GM19035 (cell line): ENCODE measurements around the gene NOP56.
A peak's percentile ranks its signal among the peaks of the same experiment; 100 is the strongest.

Experiments
- ATAC-seq: cut with Tn5 transposase; IDR thresholded peaks from one replicate; pipeline ENCODE4 v1.9.1; 2021; ENCODE audit not compliant: unreplicated experiment

Gene NOP56

DNA sequence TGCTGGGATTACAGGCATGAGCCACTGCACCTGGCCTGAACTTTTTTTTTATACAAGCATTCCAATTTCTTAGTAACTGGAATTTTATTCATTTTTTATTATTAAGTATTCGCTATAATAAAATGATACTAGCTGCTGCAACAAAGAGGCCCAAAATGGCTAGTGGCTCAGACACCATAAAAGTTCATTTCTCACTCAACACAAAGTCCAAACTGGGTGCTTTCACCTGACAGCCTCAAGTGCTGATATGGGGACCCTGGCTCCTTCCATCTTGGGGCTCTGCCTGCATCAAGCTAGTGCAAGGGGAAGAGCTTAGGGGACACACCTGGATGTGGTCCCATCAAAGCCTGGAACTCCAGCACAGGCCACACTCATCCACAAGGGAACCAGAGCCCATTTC, 12.2 kb upstream of the NOP56 start:
- ATAC-seq: no peak

DNA sequence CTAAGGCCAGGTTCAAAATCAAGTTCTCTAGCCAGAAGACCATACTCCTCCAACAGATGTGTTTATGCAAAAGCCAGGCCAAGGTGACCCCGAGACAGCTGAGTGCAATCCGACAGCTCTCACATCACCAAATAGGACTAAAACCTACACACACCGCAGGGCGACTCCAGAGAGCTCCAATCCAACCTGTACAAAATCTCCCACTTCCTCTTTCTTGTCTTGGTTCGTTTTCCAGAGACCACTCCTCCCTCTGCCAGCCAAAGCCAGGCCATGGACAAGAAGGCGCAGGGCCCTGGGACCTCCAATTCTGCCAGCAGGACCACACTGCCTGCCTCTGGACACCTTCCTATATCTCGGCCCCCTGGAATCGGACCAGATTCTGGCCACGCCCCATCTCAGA, 11.5 kb upstream of the NOP56 start:
- no peak for ATAC-seq

DNA sequence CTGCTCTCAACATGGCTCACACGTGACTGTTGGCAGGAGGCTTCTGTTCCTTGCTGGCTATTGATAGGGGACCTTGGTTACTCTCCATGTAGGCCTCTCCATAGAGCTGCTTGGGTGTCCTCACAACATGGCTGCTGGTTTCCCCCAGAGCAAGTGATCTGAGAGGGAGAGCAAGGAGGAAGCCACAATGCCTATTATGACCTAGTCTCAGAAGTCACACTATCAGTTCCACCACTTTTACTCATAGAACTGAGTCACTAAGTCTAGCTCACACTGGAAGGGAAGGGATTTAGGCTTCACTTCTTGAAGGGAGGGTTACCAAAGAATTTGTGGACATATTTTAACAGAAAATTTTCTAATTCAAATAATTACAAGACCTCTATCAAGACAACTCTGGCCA, 8.7 kb upstream of the NOP56 start:
- no peak for ATAC-seq

DNA sequence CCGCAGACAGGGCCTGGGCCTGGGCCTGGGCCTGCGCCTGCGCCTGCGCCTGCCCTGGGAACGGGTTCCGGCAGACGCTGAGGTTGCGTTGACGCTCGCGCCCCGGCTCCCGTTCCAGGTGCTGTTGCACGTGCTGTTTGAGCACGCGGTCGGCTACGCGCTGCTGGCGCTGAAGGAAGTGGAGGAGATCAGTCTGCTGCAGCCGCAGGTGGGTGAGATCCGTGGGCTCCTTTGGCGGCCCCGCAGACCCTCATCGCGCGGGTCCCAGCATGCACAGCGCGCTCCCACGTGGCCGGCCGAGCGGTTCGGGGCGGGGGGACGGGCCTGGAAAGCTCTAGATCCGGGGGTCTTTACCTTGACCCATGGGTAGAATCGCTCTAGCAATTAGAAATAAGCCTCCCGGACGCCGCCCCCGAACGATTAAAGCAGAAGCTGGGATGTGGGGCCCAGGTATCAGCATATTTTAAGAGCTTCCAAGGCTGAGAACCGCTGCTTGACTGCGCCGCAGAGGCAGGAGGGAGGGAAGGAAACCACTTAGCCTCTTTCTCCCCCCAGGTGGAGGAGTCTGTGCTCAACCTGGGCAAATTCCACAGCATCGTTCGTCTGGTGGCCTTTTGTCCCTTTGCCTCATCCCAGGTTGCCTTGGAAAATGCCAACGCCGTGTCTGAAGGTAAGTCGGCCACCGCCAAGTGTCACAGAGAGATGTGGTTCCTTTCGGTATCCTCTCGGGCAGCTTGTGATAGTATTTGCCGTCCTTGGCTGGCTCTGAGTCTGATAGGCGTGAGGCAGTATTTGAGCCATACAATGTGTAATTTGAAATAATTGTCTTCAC, 508 bp downstream of the NOP56 start:
- peak; percentile 44 for ATAC-seq

DNA sequence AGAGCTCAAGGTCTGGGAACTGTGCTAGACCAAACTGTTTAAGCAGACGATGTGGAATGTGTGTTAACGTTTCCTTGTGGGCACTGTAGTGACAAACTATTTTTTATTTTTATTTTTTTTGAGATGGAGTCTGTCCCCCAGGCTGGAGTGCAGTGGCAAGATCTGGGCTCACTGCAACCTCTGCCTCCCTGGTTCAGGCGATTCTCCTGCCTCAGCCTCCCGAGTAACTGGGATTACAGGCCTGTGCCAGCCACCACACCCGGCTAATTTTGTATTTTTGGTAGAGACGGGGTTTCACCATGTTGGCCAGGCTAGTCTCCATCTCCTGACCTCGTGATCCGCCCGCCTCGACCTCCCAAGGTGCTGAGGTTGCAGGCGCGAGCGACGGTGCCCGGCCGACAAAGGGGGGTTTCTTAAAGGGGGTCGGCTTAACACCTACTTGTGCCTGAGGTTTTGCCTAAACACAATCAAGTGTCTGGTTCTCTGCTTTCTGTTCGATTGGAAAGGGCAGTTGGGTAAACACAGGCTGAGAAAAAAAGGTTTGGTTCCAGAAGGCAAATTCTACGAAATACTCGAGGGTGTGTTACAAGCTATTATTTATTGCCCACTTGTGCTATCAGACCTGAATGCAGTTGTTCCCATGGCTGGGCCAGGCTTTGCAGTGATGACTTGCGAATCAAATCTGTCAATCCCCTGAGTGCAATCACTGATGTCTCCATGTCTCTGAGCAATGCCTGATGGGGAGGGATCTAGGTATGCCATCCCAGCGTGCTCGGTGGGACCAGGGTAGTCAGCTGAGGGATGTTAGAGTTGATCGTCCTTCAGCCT, 1.3 kb downstream of the NOP56 start:
- ATAC-seq: no peak

DNA sequence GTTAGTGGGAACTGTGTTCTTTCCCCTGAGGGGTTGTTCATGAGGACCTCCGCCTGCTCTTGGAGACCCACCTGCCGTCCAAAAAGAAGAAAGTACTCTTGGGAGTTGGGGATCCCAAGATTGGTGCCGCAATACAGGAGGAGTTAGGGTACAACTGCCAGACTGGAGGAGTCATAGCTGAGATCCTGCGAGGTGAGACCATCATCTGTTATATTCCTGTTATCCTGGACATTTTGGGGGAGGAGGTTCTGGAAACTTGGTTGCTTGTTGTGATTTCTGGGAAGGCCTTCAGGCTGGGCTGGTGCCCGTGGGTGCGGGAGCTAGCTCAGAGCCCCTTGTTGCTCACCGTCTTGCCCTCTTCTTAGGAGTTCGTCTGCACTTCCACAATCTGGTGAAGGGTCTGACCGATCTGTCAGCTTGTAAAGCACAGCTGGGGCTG, 2.0 kb downstream of the NOP56 start:
- no peak for ATAC-seq

DNA sequence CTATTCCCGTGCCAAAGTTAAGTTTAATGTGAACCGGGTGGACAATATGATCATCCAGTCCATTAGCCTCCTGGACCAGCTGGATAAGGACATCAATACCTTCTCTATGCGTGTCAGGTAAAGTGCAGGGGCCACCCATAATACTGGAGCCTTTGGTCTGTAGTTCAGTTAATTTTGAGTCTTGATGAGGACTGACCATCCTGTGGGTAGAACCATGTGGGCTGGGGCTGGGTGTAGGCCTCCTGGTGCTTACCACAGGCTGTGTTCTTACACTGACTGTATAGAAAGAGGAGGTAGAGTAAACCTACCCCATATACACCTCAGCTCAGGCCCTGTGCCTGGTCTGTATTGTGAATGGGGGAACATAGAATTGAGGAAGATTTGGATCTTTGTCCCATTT, 2.4 kb downstream of the NOP56 start:
- no peak for ATAC-seq

DNA sequence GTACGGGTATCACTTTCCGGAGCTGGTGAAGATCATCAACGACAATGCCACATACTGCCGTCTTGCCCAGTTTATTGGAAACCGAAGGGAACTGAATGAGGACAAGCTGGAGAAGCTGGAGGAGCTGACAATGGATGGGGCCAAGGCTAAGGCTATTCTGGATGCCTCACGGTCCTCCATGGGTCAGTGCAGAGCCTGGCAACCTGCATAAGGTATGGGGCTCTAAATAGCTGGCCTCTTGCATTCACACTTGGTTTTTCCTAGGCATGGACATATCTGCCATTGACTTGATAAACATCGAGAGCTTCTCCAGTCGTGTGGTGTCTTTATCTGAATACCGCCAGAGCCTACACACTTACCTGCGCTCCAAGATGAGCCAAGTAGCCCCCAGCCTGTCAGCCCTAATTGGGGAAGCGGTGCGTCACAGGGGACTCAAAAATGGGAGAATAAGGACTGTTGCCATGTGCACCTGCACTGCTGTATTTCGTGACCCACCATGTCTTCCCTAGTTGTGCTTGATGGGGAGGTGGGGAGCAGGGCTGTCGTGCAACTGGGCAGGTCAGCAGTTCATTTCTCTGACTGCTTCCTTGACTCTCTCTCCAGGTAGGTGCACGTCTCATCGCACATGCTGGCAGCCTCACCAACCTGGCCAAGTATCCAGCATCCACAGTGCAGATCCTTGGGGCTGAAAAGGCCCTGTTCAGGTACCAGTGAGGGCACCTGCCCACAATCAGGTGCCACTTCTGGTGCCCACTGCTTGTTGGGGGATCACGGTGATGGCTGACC, 3.1 kb downstream of the NOP56 start:
- no peak for ATAC-seq

DNA sequence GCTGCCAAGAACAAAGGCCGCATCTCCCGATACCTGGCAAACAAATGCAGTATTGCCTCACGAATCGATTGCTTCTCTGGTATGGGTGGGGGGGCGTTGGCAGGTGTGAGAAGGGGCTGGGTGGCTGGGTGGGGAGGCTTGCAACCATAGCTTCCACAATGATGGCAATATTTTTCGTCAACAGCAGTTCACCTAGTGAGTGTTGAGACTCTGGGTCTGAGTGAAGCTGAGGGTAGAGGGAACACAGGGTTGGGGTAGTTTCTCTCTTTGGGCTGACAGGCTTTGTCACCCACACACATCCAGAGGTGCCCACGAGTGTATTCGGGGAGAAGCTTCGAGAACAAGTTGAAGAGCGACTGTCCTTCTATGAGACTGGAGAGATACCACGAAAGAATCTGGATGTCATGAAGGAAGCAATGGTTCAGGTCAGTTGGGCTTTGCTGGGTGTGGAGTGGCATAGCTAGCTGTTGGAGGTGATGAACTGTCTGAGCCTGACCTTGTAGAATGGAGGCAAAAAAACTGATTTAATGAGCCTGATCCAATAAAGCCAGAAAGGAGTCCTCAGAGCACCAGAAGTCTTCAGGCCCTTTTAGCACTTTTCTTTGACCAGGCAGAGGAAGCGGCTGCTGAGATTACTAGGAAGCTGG, 4.2 kb downstream of the NOP56 start:
- no peak for ATAC-seq

DNA sequence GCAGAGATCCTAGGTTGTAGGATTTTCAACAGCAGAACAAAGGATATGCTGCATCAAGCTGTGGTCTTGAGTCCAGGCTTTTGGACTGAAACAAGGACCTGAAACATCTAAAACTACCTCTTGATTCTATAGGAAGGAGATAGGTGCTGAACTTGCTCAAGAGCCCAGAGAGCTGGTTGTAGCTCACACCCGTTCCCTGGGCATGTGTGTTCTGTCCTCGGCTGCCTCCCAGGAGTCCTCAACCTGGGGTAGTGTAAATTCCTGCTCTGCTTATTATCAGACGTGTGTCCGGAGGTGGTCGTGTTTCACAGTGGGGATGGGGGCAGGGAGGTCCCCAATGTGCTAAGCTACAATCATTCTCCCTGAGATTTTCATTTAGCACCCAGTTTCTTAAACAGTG, 4.8 kb downstream of the NOP56 start:
- no peak for ATAC-seq

DNA sequence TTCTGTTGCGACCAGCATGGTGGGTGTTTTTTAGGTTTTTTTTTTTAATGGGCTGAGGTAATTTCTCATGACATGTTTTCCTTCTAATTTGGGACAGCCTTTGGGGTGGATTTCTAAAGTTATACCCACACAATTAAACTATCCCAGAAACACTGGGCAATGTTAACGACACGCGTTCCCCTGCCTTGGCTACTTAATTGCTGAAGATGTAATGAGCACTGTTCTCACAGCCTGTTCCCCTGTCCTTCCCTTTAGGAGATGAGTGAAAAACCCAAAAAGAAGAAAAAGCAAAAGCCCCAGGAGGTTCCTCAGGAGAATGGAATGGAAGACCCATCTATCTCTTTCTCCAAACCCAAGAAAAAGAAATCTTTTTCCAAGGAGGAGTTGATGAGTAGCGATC, 5.2 kb downstream of the NOP56 start:
- no peak for ATAC-seq

DNA sequence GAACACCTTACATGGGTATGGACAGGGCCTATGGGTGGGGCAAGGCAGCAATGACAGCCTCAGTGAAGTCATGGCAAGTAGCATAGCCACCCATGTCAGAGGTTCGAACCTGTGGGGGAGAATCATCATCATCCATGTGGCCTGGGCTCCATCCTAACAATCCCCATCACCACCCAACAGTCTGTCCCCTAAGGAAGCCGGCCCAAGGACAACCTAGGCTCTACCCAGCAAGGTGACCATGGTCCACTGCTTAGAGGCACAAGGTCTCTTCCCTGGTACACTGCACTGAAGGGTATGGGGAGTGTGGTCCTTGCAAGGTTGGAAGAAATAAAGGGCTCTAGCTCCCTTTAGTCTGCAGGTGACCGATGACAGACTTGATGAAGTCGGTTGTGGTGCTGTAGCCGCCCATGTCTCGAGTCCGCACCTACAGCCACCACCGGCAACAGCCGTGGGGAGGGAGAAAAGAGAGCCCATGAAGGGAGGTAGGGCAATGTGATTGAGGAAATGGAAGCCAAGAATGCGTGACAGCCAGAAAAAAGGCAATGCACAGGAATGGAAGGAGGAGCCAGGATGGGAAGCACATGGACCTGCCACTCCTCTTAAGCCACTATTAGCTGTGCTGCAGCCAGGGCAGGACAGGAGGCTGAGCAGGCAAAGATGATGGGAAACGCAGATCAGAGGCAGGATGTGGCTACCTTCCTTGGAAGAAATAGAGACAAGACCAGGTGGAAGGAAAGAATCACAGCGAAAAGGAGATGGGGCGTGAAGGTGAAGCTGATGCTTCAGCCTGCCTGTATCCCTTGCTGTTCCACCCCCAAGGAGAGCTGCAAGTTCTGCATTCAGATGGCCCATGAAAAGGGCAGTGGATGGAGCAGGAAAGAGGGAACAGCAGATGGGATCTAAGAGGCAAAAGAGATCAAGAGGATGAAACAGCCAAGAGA, 6.3 kb downstream of the NOP56 start:
- ATAC-seq: no peak

DNA sequence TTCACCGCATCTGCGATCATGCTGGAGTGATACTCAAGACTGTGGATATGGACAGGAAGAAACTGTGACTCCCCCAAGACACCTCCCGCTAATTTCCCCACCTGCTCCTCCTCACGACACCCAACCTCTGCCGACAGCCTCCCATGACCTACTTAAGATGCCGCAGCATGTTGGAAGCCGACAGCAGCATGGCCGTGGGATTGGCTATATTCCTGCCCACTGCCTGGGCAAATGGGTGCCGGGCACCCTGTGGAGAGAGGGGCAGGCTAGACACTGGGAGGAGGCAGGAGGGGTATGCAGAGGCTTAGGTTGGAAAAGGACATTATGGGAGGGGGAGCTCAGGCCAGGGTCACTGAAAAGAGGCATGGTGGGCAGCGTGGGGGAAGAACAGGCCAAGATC, 7.1 kb downstream of the NOP56 start:
- ATAC-seq: no peak

DNA sequence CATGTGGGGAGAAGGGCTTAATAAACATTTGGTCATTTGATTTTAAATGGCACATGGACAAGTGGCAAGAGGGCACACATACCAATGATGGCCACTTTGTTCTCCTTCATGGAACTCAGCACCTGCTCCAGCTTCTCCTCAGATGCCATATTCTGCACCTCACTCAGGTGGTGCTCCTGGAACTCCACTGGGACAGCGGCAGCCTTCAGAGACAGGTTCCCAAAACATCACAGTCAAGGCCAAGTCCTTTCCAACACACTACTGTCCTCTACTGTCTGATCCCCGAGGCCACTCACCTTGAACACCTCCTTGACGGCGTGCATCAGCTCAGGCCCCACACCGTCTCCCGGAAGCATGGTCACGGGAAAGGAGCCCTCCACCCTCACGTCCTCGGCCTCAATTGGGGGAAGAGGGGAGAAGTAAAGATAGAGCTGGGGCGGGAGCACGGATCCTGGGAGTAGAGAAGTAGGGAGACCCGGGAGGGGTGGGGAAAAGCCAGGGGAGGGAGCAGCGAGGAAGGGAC, 11.0 kb downstream of the NOP56 start:
- ATAC-seq: no peak

DNA sequence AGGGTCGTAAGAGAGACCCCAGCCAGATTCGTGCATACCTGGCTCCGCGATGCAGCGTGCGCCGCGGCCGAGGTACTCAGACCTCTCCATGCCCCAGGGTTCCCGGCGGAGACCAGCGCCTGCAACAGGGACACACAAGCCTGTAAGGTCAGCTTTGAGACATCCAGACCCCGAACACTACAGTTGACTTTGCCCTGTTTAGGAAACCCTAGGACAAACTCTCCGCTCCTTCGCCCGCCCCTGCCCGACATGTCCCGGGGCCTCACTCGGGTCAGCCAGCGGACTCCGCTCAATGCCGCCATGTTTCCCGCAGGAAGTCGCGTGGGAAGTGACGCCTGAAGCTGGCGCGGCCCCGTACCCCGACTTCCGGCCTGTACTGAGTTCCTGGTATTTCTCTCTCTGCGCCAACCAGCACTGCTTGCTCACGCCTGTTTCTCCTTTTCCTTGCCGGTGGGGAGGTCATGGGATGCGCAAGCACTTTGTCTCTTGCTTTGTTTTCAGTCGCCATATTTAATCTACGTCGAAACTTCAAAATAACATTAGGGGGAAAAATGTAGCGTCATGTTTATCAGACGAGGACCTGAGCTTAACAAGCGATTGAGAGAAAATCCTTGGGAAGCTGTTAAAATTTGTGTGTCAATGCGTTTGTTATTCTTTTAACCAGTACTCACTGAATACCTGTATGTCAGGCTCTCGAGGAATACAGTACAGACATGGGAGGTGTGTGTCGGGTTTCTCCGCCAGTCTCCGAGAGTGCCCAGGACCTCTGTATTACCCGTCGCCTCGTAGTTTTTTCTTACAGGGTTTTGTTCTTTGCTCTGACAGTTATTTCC, 11.7 kb downstream of the NOP56 start, which contains the start of gene IDH3B:
Gene IDH3B, minus strand, starts transcription at position 330 of the 833 bp plus-strand sequence. Its CDS starts 28 bp downstream, at position 302.
- peak; percentile 91 for ATAC-seq

DNA sequence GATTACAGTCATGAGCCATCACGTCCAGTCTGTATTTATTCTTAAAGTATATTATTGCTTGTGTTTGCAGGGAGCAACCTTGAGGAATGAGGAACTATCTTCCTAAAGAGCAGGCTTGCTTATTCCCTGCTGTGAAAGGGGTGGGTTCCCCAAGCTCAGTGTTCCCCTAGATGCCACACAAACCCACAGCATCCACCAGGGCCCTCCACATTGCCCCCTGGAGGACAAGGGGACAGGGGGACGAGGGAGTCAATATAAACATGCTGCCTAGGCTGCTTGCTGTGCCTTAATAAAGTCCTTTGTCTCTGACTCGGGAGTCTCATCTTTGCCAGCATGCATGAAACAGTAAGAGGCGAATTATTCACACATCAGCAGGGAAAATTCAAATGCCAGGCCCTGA, 19.5 kb downstream of the NOP56 start:
- ATAC-seq: no peak

DNA sequence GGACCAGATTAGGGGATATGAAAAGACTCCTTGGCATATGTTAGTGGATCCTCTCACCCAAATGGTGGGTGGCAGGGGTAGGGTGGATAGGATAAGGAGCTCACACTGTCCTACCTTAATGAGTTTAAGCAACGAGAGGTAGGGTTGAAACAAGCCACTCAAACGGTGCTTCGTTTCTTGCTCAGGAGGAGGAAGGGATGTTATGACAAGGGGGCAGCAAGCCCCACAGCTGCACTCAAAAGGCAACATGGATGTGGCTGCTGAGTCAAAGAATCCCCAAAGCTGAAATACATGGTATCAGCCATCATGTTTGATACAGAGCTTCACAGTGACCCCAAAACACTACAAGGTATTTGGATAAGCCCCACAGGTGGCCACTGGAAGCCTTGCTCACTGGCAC, 20.0 kb downstream of the NOP56 start:
- ATAC-seq: no peak

DNA sequence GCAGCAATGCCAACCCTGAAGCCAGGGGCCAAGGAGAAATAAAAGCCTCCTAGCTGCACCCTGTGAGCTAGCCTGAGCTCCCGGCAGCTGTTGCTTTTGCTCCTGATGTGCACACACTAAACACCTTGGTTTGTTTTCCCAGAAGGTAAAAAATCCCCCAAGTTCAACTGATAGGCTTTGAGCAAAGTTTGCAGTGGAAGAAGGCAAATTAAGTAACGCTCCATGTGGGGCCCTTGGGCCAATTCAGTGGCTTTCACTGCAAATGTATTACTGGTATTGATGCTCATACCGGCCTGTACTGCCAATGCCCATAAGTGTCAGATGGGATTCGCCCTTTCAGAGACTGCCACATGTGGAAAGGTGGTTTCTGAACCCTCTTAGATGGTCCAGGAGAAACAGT, 21.0 kb downstream of the NOP56 start:
- no peak for ATAC-seq

DNA sequence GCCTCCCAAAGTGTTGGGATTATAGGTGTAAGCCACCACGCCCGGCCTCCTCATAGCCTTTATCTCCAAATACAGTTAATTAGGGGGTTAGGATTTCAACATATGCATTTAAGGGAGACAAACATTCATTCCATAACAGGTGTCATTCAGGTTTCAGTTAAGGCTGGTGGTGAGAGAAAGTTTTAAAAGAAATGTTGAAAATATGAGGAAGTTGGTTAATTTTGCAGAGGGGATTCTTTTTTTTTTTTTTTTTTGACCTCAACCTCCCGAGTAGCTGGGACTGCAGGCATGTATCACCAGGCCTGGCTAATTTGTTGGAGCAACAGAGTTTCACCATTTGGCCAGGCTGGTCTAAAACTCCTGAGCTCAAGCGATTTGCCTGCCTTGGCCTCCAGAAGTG, 27.6 kb downstream of the NOP56 start:
- no peak for ATAC-seq
